H1 (cell line): Measurements from ENCODE around the gene ANKFN1. TPM values are rescaled to one million over a fixed set of nuclear protein-coding genes. Genes with fewer than 3 reads are reported as not detected.

ENCODE experiments used
- E2F6 ChIP-seq: IDR thresholded peaks from 2 replicates; pipeline ENCODE4 v1.6.1; 2012; ENCODE audit warnings: inconsistent platforms
- polyA plus RNA-seq, 7 experiments: library from polyadenylated mRNA; depleted of rRNA in 3 of 7; stranded (reverse) in 5 of 7; unstranded in 2 of 7; fragments of >200 nt in 5 of 7; fragments of 200-250 nt in 2 of 7; gene quantifications; 1 replicate in 5 of 7; 2 replicates in 1 of 7; 4 replicates in 1 of 7; pipeline versions ENCODE4 v1.2.1 to v1.2.3, GENCODE V29; 2011 to 2013; ENCODE audit warnings: missing spikeins in 2 of 7, mixed read lengths in 2 of 7
- total RNA-seq: library from RNA; stranded (reverse); fragmentation: NEBNext Ultra II Directional; extraction: Animal tissue kit (Norgen Biotek cat#: 25700); gene quantifications from 2 replicates; pipeline ENCODE4 v1.2.1, GENCODE V29; 2021

The ANKFN1 gene
- total and polyA plus RNA-seq, 2 of the 8 experiments (the other 6 are each of a cell fraction or from before 2014, with no cell fraction given): not detected

GRCh38 chr17:56175299-56175955 is 22.2 kb downstream of the ANKFN1 start (continued):
- TF ChIP-seq E2F6: no peak
- TF ChIP-seq, all 59 proteins: peak for 0
